ENCODE data around the gene GALNS.

DNA sequence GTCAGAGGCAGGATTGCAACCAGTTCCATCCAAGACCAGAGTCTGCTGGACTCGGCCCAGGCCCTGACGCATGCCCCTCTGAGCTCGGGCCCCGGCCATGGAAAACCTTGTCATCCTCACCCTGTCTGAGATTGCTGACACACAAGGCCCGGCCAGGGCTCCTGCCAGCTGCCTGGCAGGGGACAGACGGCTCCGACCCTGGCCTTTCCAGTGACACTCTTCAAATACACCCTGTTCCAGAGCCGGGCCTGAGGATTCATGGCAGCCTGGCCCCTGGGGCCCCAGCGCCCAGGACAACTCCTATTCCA, 12.9 kb upstream of the GALNS start:
- peak in 1 of 2 donors; percentile 11 for TF ChIP-seq POLR2A (IDR thresholded peaks at IDR 0.05)
- TF ChIP-seq, protein P1, sequence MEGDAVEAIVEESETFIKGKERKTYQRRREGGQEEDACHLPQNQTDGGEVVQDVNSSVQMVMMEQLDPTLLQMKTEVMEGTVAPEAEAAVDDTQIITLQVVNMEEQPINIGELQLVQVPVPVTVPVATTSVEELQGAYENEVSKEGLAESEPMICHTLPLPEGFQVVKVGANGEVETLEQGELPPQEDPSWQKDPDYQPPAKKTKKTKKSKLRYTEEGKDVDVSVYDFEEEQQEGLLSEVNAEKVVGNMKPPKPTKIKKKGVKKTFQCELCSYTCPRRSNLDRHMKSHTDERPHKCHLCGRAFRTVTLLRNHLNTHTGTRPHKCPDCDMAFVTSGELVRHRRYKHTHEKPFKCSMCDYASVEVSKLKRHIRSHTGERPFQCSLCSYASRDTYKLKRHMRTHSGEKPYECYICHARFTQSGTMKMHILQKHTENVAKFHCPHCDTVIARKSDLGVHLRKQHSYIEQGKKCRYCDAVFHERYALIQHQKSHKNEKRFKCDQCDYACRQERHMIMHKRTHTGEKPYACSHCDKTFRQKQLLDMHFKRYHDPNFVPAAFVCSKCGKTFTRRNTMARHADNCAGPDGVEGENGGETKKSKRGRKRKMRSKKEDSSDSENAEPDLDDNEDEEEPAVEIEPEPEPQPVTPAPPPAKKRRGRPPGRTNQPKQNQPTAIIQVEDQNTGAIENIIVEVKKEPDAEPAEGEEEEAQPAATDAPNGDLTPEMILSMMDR (IDR thresholded peaks at IDR 0.05) = no peak

Data from adrenal gland (tissue), 5 donors.